ENCODE measurements around the gene LRRC72. TPM values are rescaled to one million over a fixed set of nuclear protein-coding genes. Genes with fewer than 3 reads are reported as not detected.

Gene LRRC72
- total RNA-seq, 1 experiment from 2014 or later = not detected

GRCh38 chr7:16583834-16584233 lies 57.2 kb downstream of the LRRC72 start:
- no peak for TF ChIP-seq CTCF (conservative IDR thresholded peaks at IDR 0.05)
- WGBS (ENCODE audit: extremely low coverage, insufficient read length, low lambda C conversion rate) = no CpG with 5 or more reads among the region's 7 CpGs
- no peak for DNase-seq

More at GRCh38 chr7:16583834-16584233, 57.2 kb downstream of the LRRC72 start:
- Histone ChIP-seq H4K20me1 (ENCODE audit: control insufficient read depth, insufficient read depth, insufficient read length) (no peaks in the 10 kb centered on the region), H3K27ac (ENCODE audit: insufficient read length, low read depth, low read length) (no peak overlapping the region), H2BK12ac (ENCODE audit: insufficient read length, low read depth, low read length) (no peak overlapping the region), H2AK5ac (ENCODE audit: insufficient read length, low read length) (no peak overlapping the region), H3K4ac (ENCODE audit: low read depth, low read length) (no peak overlapping the region), H3K79me2 (ENCODE audit: insufficient read depth, low read length) (no peaks in the 10 kb centered on the region), H3K9me3 (ENCODE audit: control insufficient read depth, low read depth, low read length) (no peaks in the 10 kb centered on the region), H2BK20ac (ENCODE audit: low read depth, low read length, poor library complexity, severe bottlenecking) (no peak overlapping the region), H3K4me1 (ENCODE audit: insufficient read depth, low read length) (peaks cover 2% of the 10 kb centered on the region; the same call in 1 of the 2 replicates), H4K8ac (replicated peaks; ENCODE audit: insufficient read length, low read depth, low read length) (no peak overlapping the region), H2BK120ac (ENCODE audit: low read depth, low read length, poor library complexity, severe bottlenecking) (no peak overlapping the region), H3K56ac (ENCODE audit: insufficient read length, low read depth, low read length) (no peak overlapping the region), H3K18ac (ENCODE audit: insufficient read length, low read depth, low read length) (no peak overlapping the region), H3K14ac (ENCODE audit: insufficient read depth, low read length) (no peak overlapping the region; the same call in 1 of the 2 replicates), H2BK15ac (ENCODE audit: low read depth, low read length) (no peak overlapping the region), H4K91ac (ENCODE audit: insufficient read length, low read depth, low read length) (no peak overlapping the region), H3K4me2 (ENCODE audit: insufficient read depth, insufficient read length, low read length) (no peak overlapping the region), H4K5ac (ENCODE audit: insufficient read length, low read depth, low read length) (no peak overlapping the region), H3K9ac (ENCODE audit: extremely low read depth, insufficient read length, low read length) (no peak overlapping the region), H3T11ph (ENCODE audit: low read length) (no peak overlapping the region), H2AFZ (ENCODE audit: low read length) (no peak overlapping the region), H3K79me1 (ENCODE audit: insufficient read depth, low read depth, low read length, poor library complexity, severe bottlenecking) (no peaks in the 10 kb centered on the region), H3K23ac (ENCODE audit: insufficient read length, low read depth, low read length) (no peak overlapping the region), H3K23me2 (ENCODE audit: insufficient read length, low read depth, low read length, poor library complexity, severe bottlenecking) (no peaks in the 10 kb centered on the region), H2BK5ac (ENCODE audit: insufficient read length, low read length) (no peak overlapping the region), H3K27me3 (ENCODE audit: insufficient read depth, low read length) (no peaks in the 10 kb centered on the region)
- Mint-ChIP-seq H3K36me3 (ENCODE audit: insufficient read depth in 1 of 3, low read depth in 3 of 3) (peaks cover 0 to 2% (median 0%) of the 10 kb centered on the region in 3 experiments; a peak in 2 of 7 replicates), H3K27me3 (ENCODE audit: low read depth) (peaks cover 3% of the 10 kb centered on the region; the same call in 1 of the 2 replicates), H3K4me3 (no peak overlapping the region; a peak in 1 of 5 replicates), H3K9me3 (no peaks in the 10 kb centered on the region), H3K27ac (peak overlapping the region in 1 of 3 experiments; percentile 85; a peak in 2 of 7 replicates), H3K4me1 (peaks cover 9 to 19% of the 10 kb centered on the region in 2 experiments)
